DMS153 (cell line): ENCODE data around the gene PDE1C.

Experiments
- DNase-seq: peaks from one replicate; lab custom pipeline; 2025; lab: John Stamatoyannopoulos, UW

PDE1C gene

DNA sequence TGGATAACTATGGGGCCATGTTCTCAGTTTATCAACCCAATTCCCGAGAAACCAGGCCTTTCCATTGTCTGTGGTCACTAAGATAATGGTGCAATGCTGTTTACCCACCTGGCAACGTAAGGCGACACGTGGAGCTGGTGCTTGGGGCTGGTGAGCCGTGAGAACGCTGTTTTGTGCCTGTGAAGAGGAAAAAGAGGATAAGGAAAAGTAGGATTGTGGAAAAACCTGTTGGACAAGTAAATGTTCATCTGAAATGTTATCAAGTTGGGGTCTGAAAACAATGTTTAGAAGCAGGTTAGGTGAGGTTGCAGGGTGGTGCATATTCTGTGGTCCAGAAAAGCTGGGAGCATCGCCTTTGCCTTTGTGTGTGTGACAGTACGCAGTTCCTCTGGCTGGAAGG, 294.7 kb downstream of the PDE1C start:
- DNase-seq: peak; percentile 94

DNA sequence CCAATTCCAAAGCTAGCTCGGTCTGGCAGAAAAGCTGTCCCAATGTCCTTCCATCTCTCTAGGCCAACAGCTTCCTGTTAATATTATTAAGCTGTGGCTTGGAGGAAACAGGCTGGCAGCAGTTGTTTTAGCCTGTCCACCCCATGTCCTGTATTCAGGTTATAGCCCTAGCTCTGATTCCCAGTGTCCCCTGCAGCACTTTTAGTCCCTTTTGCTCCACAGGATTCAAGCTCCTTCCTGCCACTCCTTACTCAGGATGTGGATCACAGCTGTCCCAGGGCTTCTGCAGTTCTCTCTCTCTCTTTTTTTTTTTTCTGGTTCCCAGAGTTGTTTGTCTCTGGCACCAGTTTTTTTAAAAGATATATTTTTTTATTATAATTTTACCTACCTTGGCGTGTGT, 298.0 kb downstream of the PDE1C start:
- DNase-seq: no peak

DNA sequence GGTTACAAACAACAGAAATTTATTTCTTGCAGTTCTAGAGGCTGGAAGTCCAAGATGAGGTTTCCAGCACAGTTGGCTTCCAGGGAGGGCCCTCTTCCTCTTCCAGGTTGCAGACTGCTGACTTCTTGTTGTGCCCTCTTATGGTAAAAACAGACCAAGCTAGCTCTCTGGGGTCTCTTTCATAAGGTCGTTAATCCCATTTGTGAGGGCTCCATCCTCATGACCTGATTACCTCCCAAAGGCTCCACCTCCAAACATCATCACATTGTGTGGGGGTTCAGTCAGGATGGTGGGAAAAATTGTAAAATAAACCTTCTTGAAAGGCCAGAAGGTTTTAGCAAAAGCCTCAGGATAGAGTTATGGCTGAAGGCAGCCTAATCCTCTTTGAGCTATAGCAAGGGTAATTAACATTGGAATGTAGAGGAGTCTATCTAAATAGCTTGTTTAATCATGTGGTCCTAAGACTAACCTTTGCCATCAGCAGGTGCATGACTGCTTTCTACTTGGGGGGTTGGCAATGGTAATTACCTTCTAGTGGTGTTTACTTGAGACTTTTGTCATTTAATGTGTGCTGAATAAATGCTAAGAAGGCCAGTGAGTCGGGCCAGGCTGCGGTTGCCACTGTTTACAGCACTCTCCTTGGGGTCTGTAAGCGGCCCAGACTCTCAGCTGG, 302.4 kb downstream of the PDE1C start:
- DNase-seq: no peak

DNA sequence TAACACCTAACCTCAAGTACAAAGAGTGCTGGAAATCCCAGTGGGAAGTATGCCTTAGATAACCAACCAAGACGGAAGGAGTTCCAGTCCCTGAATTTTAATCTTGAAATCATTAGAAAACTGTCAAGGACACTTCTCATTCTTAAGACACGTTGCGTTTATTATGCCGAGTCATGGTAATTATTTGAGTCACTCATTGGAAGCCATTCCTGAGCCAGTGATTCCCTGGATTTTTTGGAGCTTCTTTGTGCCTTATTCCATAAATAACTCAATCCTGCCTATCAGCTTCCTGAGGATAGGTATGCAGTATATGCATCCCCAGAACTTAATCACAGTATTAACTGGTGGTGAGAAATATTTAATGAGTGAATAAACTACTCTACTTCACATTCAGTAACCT, 305.7 kb downstream of the PDE1C start:
- DNase-seq: no peak

DNA sequence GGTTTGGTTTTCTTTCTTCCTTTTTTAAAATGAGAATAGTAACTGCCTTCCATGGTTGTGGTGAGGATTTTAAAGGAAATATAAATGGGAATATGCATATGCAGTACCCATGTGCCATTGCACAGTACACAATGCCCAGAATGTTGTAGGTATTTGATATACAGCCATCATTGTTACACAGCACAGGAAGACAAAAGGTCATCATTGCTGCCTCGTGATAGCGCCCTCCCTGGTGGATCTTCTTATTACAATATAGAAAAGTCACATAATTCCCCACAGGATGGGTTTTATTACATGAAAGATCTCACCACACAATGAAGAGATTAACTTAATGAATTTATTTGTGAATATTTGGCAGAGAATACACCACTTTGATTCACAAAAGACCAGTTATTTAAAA, 306.7 kb downstream of the PDE1C start:
- no peak for DNase-seq

DNA sequence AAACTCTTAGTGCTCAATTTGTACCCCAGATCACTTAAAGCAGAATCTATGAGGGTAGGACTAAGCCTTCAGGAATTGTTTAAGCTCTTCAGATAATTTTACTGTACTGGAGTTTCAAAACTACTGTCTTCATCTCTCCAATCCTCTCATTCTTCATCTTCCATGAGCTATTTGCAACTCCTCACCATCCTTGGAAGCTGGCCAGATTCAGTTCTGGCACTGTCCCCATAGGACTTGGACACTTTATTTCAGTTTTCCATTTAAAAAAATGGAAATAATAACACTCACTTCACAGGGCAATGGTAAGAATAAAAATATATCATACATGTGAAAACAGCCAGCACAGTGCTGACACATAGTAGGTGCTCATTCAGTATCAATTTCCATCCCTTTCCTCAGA, 308.6 kb downstream of the PDE1C start:
- no peak for DNase-seq

DNA sequence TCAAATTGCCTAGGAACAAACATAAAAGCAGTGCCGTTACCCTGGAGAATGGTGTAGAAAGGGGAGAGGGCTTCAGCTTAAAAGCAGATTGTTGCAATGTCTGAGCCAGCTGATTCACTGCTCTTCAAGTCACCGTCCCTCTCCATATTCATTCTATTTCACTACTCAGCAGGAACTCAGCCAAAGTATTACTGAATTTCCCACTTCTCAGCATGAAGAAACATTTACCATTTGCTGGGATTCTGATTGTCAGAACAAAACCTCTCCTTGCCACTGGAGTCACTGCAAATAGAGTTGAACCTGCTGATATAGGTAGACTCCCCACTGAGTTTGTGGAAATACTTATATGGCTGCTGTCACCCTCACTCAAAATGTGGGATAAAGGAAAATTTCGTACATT, 311.5 kb downstream of the PDE1C start:
- DNase-seq: no peak

DNA sequence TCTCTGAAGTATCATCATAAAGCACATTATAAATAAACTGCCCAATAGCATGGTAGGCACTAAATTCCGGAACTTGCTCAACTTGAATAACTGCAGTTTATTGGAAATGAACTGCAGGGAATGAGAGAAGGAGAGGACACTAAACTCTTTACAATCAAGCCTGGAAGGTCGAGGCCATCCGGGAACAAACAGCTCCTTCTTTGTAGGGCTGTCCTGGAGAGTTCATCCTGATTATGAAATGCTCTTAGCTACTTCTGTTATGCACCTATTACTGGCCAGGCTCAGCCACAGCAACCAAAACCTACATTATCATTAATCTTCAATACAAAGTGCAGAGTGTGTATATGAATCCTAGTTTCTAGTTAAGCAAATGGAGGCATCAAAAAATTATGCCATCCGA, 318.5 kb downstream of the PDE1C start:
- DNase-seq: no peak

DNA sequence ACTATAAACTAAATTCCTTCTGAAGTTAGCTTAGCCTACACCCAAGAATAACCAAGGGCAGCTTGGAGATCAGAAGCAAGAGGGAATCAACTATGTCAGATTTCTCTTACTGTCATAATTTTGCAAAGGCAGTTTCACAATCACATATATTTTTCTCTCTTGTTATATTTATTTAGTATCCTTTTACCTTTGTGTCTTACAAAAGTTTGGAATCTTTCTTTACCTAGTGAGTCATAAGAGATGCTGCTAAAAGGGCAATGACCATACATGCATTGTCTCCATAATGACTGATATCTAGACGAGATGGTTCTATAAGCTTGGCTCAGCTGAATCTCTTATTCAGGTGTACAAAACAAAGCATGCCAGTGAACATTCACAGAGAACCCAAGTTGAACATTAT, 322.1 kb downstream of the PDE1C start:
- DNase-seq: no peak

DNA sequence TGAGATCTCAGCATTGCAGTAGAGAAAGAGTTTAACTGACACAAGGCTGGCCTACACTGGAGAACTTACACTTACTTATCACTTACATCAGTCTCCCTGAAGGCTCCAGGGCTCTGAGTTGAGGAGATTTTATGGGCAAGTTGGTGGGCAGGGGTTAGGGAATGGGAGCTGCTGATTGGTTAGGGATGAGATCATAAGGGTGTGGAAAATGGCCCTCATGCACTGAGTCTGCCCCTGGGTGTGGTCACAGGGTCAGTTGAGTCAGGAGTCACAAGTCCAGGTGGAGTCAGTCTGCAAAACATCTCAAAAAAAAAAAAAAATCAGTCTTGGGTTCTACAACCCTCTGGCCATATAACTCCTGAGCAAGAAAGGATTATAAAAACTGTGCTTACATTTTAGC, 322.7 kb downstream of the PDE1C start:
- no peak for DNase-seq

DNA sequence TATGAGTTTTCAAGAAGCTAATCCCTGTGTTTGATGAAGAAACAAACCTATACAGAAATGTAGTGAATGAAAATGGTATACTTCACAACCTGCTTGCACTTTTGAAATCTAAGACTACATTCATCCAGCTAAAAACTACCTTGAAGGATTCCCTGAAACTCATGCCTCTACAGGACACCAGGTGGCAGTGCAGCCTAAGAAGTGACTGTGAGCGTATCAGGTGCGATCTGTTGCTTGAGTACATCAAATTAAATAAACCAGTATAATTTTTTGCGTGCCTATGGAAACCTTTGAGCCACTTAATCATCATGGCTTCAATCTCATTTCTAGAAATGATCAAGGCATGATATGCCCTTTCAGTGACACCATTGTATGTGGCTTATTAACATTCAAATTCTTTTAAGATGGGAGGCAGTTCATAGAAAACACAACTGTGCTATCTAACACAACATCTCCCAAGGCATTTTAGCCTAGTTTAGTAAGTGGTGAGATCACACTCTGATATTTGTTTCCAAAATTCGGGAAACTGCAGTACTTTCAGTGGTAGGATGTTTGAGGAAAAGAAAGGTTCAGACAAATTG, 325.8 kb downstream of the PDE1C start:
- peak; percentile 69 for DNase-seq

DNA sequence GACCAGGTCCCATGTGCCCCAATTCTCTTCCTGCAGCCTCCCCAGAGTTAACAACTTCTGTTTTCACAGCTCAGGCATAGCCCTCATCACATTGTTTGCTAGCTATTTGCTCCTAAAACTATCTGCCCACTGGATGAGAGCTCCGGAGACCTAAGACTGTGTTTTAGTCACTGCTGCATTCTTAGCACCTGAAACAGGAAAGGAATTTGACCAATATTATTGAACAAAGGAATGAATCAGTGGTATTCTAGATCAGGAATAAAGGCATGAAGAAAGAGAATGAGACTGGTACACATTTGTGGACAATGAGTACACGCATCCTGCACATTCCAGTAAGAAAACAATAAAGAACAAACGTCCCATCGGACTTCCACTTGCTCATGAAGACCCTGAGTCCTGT, 328.4 kb downstream of the PDE1C start:
- no peak for DNase-seq

DNA sequence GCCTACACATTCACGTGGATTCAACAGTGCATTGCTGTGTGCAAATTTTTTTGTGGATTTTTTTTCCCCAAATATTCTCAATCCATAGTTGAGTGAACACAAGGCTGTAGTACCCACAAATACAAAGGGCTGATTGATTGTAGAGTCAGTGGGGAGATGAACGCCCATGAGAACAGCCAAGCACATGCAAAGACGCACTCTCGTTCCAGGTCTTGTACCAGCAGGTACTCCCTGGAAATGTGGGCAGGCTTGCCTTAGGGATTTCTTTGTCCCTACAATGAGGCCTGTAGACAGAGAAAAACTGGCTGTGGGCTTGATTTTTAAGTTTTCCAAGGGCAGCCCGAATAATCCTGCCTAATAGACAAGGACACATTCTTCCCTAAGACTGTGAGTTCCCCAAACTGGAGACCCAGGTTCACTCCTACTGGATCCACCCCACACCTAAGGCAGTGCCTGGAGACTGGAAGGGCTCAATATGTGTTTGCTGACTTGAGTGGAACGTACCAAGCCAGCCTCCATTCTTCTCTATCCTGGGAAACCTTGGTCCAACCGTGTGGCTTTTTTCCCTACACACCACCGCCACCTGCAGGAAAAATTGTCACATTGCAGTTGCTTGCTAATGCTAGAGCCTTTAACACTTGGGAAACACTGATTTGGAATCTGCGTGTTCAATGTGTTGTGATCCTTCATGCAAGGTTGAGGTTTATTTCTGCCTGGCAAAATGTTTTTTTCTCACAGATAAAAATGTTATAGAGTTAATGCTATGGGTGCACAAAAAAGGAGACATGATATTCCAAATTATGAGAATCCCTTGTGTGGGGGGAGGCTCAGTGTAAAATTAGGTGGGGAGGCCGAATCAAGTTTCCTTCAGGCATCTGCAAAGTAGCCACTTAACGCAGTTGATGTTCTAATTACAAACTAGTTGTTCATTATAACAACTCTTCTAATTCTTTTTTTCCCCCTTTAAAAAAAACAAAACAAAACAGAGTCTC, 333.9 kb downstream of the PDE1C start:
- peak; percentile 82 for DNase-seq

DNA sequence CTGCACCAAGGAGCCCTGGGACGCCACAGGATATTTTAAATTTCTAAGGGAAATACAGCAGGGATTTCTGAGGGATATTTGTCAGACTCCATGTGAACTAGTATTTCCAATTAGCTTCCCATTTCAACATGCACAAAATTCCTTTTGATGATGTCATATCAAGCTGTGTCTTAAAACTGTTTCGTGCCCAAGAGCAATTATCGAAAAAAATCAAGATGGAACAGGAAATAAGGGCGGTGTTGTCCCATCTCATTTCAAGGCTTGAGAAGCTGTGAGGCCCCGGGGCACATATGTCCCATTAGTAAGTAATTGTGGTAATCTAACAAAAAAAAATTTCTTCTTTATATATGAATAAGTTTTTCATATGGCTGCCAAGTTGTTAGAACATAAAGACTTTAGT, 335.8 kb downstream of the PDE1C start:
- DNase-seq: no peak

DNA sequence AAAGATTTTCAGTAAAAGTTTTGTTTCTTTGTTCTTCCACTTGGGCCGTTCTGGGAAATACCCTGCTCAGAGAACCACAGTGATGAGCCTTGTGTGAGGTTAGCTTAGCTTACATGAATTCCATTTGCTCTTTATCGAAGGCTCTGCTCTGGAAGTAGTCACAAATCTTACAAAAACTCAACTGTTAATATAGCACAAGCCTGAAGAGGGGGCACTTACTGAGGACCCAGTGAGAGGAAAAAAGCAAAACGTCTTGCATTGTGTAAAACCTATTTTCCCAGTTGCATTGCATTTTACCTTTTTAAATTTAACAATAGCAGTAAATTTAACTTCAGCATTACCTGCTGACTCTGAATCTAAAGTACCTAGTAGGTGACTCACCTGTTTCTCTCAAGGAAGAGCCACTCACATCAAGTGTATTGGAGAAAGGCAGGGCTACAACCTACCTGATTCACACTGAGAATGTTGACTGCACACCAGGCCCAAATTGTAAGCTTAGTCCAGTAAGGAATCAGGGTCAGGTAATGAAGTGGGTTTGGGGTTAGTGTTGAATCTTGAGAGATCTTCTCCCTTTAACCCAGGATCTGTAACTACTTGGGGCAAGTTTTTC, 340.9 kb downstream of the PDE1C start:
- DNase-seq: no peak

DNA sequence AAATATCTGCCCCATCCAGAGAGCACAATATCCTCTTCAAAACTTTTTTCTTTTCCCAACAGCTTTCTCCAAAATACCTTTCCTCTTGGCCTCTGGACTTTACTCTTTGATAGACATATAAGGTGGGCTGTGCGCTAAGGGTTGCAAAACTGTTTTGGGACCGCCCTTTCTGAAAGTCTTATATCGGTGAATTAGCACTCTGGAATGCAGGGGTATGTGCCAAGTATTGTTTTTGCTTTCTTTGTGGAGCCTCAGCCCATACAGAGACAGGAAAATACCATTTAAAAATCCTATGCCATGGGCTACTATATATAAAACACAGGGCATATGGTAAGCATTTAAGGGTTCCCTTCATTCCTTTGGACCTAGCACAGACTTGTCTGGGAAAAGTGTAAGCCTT, 345.5 kb downstream of the PDE1C start:
- no peak for DNase-seq

DNA sequence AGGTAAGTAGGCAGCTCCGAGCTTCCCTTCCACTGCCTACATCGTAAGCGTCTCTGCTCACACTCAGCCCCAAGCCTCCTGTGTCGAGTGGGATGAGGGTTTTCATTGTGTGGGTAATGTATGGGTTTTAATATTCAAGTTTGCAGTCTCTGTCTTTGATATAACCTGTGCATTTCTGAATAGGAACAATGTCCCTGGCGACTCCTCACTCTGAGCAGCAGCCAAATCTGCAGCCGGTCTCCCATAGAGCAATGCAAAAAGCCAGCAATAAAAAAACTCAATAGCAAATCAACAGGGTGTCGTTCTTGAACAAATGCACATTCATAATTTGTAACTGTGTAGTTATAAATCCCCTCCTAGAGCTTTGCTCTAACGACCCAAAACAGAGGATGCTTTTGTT, 349.8 kb downstream of the PDE1C start:
- no peak for DNase-seq

DNA sequence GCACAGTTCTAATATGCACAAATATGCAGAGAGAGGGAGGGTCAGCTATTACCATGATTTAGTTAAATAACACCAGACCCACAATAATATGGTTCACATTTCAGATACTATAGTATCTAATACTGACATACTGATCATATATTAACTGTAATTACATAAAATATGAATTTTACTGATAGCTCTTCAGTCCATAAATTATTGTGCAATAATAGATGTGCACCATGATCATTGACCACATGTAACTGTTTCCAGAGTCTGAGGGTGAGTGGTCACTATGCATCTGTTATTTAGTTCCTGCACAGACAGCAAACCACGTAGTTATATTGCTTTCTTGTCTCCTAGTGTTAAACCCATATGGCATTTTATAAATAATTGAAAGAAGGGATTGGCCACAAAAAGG, 353.9 kb downstream of the PDE1C start:
- DNase-seq: no peak

DNA sequence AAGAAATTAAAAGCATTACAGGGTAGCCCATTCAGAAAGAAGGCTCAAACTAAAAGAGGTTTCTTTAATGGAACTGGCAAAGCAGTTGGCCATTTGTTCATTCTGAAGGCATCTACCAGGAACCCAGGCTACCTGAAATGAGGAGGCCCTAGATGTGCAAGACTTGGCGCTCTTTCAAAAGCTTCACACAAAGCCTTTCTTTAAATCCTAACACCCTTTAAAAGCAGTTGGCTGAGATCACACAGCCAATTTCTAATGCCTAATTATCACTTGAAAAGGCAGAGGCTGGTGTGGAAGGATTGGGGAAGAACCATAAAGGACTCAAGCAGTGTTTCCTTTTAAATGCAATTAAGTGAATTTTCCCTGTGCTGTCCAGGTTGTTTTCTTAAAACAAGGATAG, 360.0 kb downstream of the PDE1C start:
- DNase-seq: no peak

DNA sequence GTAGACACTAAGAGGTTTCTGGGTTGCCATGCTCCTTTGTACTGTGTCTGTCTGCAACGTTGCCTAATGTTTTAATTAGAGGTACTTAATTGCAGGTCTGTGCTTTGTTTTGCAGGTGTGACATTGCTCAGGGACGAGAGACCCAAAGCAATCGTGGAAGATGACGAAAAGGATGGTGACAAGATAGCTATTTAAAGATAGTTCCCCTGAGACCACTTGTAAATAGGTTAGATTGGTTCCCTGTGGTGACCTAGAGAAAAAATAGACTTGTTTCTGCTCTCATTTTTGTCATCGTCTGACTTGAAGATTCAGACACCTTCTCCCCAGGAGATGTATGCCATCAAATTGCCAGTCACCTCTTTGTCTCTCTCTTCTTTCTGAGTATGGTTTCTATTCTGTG, 363.1 kb downstream of the PDE1C start:
- DNase-seq: no peak

DNA sequence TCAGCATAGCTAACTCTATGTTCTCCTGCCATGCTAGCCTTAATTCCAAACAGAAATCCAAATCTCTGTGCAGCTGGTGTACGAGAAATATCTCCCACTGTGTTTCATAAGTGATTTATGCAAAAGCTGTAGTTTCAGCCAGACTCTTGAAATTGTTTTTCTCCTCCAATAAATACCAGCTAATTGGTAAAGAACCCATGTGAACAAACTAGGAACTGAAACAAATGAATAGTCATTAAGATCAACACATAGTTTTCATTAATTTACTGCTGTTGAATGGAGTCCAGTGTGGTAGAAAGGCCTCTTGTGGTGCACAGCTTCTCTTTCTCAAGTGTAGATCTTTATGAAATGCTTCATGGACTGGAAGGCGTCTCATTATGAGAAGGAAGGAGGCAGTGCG, 364.8 kb downstream of the PDE1C start:
- no peak for DNase-seq

DNA sequence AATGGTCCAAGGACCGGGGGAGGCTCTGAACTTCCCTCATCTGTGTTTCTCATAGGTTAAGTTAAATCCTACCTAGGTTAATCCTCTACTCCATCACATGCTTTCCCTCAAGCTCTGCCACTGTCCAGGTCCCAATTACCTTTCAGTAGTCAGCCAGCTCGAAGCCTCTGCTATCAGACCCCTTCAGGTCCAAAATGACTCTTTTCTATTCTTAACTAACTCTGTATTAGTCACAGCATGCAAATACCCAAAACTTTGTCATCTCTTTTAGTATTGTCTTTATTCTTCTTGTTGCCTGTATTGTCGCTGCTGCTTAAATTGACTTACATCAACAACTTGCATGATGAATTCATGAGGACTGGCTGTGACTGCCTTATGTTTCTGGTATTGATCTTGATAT, 367.9 kb downstream of the PDE1C start:
- DNase-seq: no peak
